Measurements from ENCODE around the gene ADAMTSL1. TPM values are rescaled to one million over a fixed set of nuclear protein-coding genes. Genes with fewer than 3 reads are reported as not detected.

ADAMTSL1 gene
- total RNA-seq, 1 experiment from 2014 or later, result not detected

GRCh38 chr9:18703151-18703900 is 229.4 kb downstream of the ADAMTSL1 start:
- TF ChIP-seq CTCF (IDR thresholded peaks at IDR 0.05) (no peak), SIN3A (IDR thresholded peaks at IDR 0.05; ENCODE audit: borderline replicate concordance, insufficient read depth, low read depth, low read length) (no peak), POLR2AphosphoS5 (IDR thresholded peaks at IDR 0.05; ENCODE audit: low read depth, low read length) (no peak), TCF7L2 (IDR thresholded peaks at IDR 0.05; ENCODE audit: low read depth, low read length) (no peak), REST (IDR thresholded peaks at IDR 0.05; ENCODE audit: insufficient read depth in 1 of 2, low read depth in 2 of 2, low read length in 1 of 2) (no peak)
- in situ Hi-C loops (cut with HindIII; ENCODE audit: low pct_unique_long_range_greater_than_20kb, low sequenced_read_pairs), result no loop called here
- POLR2A ChIA-PET, result no interaction called here

GRCh38 chr9:18703901-18704379 is 230.0 kb downstream of the ADAMTSL1 start:
- in situ Hi-C loops (cut with HindIII; ENCODE audit: low pct_unique_long_range_greater_than_20kb, low sequenced_read_pairs) (no loop called here), intact Hi-C loops (cut with micrococcal nuclease; ENCODE audit: unreplicated experiment) (no loop called here)
- H3K4me1 ChIP-seq (ENCODE audit: control insufficient read depth, insufficient read depth, low read length), result no peaks in the 10 kb centered on the region
- DNase-seq (ENCODE audit: low read depth, low spot score) (no peak), ATAC-seq (no peak)
- ChIA-PET POLR2A (no interaction called here), CTCF (no interaction called here)
- H3K27me3 ChIP-seq (ENCODE audit: control insufficient read depth, insufficient read depth, low read length), result no peaks in the 10 kb centered on the region
- H3K9me3 ChIP-seq (ENCODE audit: control insufficient read depth, insufficient read depth, low read depth, low read length), result no peaks in the 10 kb centered on the region
- H3K36me3 ChIP-seq (ENCODE audit: control insufficient read depth, insufficient read depth, low read length), result no peaks in the 10 kb centered on the region
- no peak for TF ChIP-seq REST (IDR thresholded peaks at IDR 0.05; ENCODE audit: insufficient read depth in 1 of 2, low read depth in 2 of 2, low read length in 1 of 2)
- H3K4me3 ChIP-seq (ENCODE audit: low read depth in 2 of 2, low read length in 2 of 2), result no peak overlapping the region
- H3K27ac ChIP-seq (ENCODE audit: low read length), result no peak overlapping the region
- no TSS peak for BruUV-seq (replicated peaks)

More at GRCh38 chr9:18703151-18703900, 229.4 kb downstream of the ADAMTSL1 start:
- H3K27ac ChIP-seq (ENCODE audit: low read length), result no peak overlapping the region
- no TSS peak for BruUV-seq (replicated peaks)
- DNase-seq (ENCODE audit: low read depth, low spot score) (no peak), ATAC-seq (no peak)
- H3K36me3 ChIP-seq (ENCODE audit: control insufficient read depth, insufficient read depth, low read length), result no peaks in the 10 kb centered on the region
- H3K4me3 ChIP-seq (ENCODE audit: low read depth in 2 of 2, low read length in 2 of 2), result no peak overlapping the region
- no peaks in the 10 kb centered on the region for H3K9me3 ChIP-seq (ENCODE audit: control insufficient read depth, insufficient read depth, low read depth, low read length)
- no peaks in the 10 kb centered on the region for H3K27me3 ChIP-seq (ENCODE audit: control insufficient read depth, insufficient read depth, low read length)
- H3K4me1 ChIP-seq (ENCODE audit: control insufficient read depth, insufficient read depth, low read length), result no peaks in the 10 kb centered on the region
- CTCF ChIA-PET, result no interaction called here
- intact Hi-C loops (cut with micrococcal nuclease; ENCODE audit: unreplicated experiment), result no loop called here

Data from Panc1 (cell line).